ENCODE data around the gene SLC5A11.
"Not testable (repeated sequence)": the region's sequence is repeated elsewhere in the genome, so short reads cannot be mapped to it uniquely, and the experiment has no call there.

The SLC5A11 gene

GRCh38 chr16:24858219-24859041 is 12.7 kb downstream of the SLC5A11 start:
- DNase-seq (ENCODE audit: low read depth in 2 of 2), result peak in 1 of 2 experiments; percentile 24

- DNase-seq (ENCODE audit: low read depth in 2 of 2), result no peak
Observed at GRCh38 chr16:24861461-24861860, 15.7 kb downstream of the SLC5A11 start.

GRCh38 chr16:24863582-24864437 is 18.0 kb downstream of the SLC5A11 start:
- no peak for DNase-seq (ENCODE audit: low read depth in 2 of 2)

- DNase-seq (ENCODE audit: low read depth in 2 of 2), result no peak
Observed at GRCh38 chr16:24869033-24869432, 23.3 kb downstream of the SLC5A11 start.

GRCh38 chr16:24871891-24872290 is 26.1 kb downstream of the SLC5A11 start:
- no peak for DNase-seq (ENCODE audit: low read depth in 2 of 2)

GRCh38 chr16:24873028-24873427 is 27.3 kb downstream of the SLC5A11 start:
- DNase-seq (ENCODE audit: low read depth in 2 of 2), result no peak

GRCh38 chr16:24875466-24875865 is 29.7 kb downstream of the SLC5A11 start:
- DNase-seq (ENCODE audit: low read depth in 2 of 2), result no peak

GRCh38 chr16:24876231-24876630 is 30.5 kb downstream of the SLC5A11 start:
- DNase-seq (ENCODE audit: low read depth in 2 of 2), result no peak

- no peak for DNase-seq (ENCODE audit: low read depth in 2 of 2)
Observed at GRCh38 chr16:24879684-24880083, 33.9 kb downstream of the SLC5A11 start.

- DNase-seq (ENCODE audit: low read depth in 2 of 2), result no peak
Observed at GRCh38 chr16:24883714-24884151, 38.0 kb downstream of the SLC5A11 start.

GRCh38 chr16:24887472-24887871 is 41.7 kb downstream of the SLC5A11 start:
- DNase-seq (ENCODE audit: low read depth in 2 of 2), result no peak

- DNase-seq (ENCODE audit: low read depth in 2 of 2), result no peak
Observed at GRCh38 chr16:24890746-24891145, 45.0 kb downstream of the SLC5A11 start.

GRCh38 chr16:24896439-24896838 is 50.7 kb downstream of the SLC5A11 start:
- DNase-seq (ENCODE audit: low read depth in 2 of 2), result no peak

GRCh38 chr16:24897522-24897921 is 51.8 kb downstream of the SLC5A11 start:
- DNase-seq (ENCODE audit: low read depth in 2 of 2), result not testable (repeated sequence)

- no peak for DNase-seq (ENCODE audit: low read depth in 2 of 2)
Observed at GRCh38 chr16:24900230-24900629, 54.5 kb downstream of the SLC5A11 start.

- peak in 1 of 2 experiments; percentile 3 for DNase-seq (ENCODE audit: low read depth in 2 of 2)
Observed at GRCh38 chr16:24906199-24906808, 60.5 kb downstream of the SLC5A11 start.

- DNase-seq (ENCODE audit: low read depth in 2 of 2), result no peak
Observed at GRCh38 chr16:24906901-24907300, 61.1 kb downstream of the SLC5A11 start.

- no peak for DNase-seq (ENCODE audit: low read depth in 2 of 2)
Observed at GRCh38 chr16:24908716-24909115, 63.0 kb downstream of the SLC5A11 start.

- no peak for DNase-seq (ENCODE audit: low read depth in 2 of 2)
Observed at GRCh38 chr16:24909856-24910255, 64.1 kb downstream of the SLC5A11 start.

GRCh38 chr16:24915019-24915418 is 69.3 kb downstream of the SLC5A11 start:
- no peak for DNase-seq (ENCODE audit: low read depth in 2 of 2)

- DNase-seq (ENCODE audit: low read depth in 2 of 2), result no peak
Observed at GRCh38 chr16:24915576-24915975, 69.8 kb downstream of the SLC5A11 start.

GRCh38 chr16:24917236-24917635 is 71.5 kb downstream of the SLC5A11 start:
- no peak for DNase-seq (ENCODE audit: low read depth in 2 of 2)
